NT2/D1 (cell line): ENCODE results near the gene PSMA2.

Source experiments
- SUZ12 ChIP-seq: IDR thresholded peaks from 2 replicates; pipeline ENCODE4 v1.6.1; 2011; ENCODE audit not compliant: insufficient read length, insufficient read depth; ENCODE audit errors: extremely low read depth
- YY1 ChIP-seq: IDR thresholded peaks from 2 replicates; pipeline ENCODE4 v1.6.1; 2011; ENCODE audit not compliant: insufficient read length, insufficient read depth
- ZNF274 ChIP-seq: IDR thresholded peaks from 2 replicates; pipeline ENCODE4 v1.6.1; 2011; ENCODE audit warnings: mild to moderate bottlenecking, low read depth, low read length

DNA sequence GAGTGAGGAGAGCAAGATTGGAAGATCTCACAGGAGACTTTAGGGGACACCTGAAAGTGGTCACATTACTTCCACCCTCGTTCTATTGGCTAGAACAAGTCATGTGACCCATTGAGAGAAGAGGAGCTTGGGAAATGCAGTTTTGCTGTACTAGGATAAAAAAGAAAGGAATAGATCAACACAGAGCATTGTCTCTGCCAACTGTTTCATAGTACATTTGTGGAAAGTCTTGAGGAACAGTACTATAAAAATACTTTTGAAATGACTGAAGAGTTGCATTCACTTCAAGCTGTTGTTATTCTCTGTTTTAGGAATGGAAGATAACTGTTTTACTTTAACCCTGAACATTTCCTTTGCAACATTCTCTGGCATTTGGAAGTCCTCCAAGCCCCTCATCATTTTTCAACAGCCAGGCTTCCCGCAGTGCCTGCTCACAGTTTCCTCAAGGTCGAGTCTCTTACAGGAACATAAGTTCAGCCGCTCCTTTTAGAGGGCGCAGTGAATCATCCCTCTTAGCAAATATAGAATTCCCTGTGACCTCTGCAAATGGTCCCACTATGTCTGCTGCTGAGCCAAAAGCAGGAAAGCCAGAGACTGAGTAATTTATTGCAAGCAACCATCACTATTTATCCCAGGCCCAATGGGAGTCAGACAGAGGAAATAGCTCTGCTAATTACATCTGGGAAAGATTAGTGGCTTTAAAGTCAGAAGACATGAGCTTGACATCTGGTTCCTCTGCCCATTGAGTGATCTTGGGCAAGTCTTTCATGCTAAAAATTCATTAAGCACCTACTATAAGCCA is 40.9 kb upstream of the PSMA2 start:
- TF ChIP-seq YY1, result no peak
- TF ChIP-seq ZNF274, result no peak
- TF ChIP-seq SUZ12, result no peak
